T follicular helper cell (primary cell): Measurements from ENCODE around the gene LINGO3.
"Not testable (repeated sequence)": the region's sequence is repeated elsewhere in the genome, so short reads cannot be mapped to it uniquely, and the experiment has no call there.

ENCODE experiments used
- DNase-seq: peaks from one replicate; pipeline ENCODE4 v3.0.0-alpha.2; 2020; ENCODE audit warnings: low read depth

The LINGO3 gene

DNA sequence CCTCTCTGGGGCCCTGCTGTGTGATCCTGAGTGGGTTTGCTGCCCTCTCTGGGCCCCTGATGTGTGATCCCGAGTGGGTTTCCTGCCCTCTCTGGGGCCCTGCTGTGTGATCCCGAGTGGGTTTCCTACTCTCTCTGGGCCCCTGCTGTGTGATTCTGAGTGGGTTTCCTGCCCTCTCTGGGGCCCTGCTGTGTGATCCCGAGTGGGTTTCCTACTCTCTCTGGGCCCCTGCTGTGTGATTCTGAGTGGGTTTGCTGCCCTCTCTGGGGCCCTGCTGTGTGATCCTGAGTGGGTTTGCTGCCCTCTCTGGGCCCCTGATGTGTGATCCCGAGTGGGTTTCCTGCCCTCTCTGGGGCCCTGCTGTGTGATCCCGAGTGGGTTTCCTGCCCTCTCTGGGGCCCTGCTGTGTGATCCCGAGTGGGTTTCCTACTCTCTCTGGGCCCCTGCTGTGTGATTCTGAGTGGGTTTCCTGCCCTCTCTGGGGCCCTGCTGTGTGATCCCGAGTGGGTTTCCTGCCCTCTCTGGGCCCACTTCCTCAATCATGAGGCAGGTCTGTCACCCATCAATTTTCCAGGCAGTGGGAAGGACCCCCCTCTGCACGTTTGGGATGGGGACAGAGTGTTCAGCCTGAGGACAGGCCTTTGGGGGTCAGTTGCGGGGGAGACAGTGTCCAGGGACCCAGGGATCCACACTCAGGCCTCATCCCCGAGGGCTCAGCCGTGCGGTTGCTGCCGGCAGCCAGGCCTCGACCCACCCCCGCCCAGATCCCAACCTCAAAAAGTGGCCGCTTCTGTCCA lies 26.5 kb downstream of the LINGO3 start:
- DNase-seq = not testable (repeated sequence)

GRCh38 chr19:2280633-2281264 lies 27.2 kb downstream of the LINGO3 start:
- DNase-seq = no peak

- DNase-seq = no peak
Observed at GRCh38 chr19:2278459-2279158, 29.3 kb downstream of the LINGO3 start.

GRCh38 chr19:2277138-2277537 lies 30.8 kb downstream of the LINGO3 start:
- no peak for DNase-seq

- no peak for DNase-seq
Observed at GRCh38 chr19:2276429-2276986, 31.4 kb downstream of the LINGO3 start.

DNA sequence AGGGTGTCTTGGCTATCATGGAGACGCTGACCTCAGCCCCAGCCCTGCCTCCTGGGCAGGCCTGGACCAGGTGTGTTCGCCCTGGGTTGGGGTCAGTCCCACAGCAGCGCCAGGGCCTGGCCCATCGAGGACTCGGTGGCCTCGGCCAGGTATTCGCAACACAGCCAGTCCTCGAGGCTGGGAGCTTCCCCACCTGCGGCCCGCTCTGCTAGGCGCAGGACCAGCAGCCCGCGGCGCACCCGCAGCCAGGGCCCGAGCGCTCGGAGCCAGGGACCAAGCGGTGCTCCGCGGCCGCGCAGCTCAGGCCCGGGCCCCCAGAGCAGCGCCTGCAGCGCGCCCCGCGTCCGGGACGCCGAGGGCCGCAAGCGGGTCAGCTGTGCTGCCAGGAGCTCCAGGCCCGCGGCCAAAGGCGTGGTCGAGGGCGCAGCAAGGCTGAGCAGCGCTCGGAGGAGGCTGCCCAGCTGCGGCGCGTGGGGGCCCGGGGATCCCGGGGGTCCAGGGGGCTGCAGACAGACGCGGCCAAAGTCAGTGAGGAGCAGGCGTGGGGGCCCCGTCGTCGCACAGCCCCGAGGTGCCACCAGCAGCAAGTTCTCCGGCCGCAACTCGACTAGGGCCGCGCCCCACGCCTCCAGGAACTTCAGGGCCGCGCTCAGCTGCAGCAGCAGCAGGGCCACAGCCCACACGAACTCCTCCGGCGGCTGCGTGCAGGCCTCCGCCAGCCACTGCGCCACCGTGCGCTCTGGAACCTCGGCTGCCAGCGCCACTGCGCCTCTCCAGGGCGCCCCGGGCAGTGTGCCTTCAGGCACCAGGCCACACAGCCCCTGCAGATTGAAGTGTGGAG lies 32.1 kb downstream of the LINGO3 start:
- no peak for DNase-seq

- no peak for DNase-seq
Observed at GRCh38 chr19:2274931-2275535, 32.9 kb downstream of the LINGO3 start.

DNA sequence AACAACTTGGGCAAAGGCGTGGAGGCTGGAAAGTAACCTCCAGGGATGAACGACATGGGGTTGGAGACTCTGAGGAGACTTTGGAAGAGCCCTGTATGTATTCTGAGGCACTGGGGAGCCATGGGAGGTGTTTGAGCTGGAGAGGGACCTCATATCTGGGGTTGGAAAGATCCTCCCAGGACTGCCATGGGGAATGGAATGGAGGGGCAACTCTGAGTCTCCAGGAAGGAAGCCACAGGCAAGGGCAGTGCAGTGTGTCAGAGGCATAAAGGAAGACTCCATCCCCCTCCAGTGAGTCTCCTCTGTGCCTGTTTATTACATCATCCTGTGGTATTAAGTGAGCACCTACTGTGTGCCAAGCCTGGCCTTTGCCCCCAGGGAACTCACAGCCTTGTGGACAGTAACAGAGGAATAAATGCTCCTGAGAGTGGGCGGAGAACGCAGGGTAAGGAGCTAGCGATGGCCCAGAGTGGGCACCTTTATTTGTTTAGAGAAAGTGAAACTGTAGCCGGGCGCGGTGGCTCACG lies 33.7 kb downstream of the LINGO3 start:
- DNase-seq = no peak

DNA sequence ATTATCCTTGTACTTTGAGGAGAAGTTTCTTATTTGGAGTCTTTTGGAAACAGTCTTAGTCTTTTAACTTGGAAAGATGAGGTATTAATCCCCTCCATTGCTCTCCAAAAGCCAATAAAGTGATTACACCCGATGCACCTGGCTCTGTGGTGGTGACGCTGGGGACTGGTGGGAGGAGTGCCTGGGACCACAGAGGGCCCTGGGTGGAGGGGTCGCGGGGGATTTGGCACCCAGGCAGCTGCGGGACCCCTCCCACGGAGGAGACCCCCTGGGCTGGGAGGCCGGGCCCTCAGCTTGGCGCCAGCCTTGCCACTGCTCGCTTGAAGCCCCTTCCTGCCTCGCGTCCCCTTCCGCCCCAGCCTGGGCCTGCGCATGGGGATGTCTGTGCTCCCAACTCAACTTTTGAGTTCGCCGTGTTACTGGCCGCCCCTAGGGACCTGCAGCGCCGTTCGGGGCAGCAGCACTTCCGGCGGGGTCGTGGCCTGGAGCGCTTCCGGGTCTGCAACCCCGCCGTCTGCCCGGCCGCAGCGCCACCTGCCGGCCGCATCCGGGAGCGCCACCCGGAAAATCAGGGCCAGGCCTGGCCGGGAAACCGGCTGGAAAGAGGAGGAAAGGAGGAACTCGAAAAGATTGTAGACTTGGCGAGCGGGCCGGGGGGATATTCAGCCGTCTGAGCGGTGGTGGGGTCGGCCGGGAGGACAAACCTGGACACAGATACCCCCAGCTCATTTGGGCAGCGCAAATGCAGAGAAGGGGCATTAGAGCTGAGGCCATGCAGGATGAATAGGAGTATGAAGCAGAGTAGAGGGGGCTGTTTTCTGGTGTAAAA lies 34.4 kb downstream of the LINGO3 start:
- DNase-seq = peak; percentile 64

- DNase-seq = no peak
Observed at GRCh38 chr19:2271234-2272103, 36.5 kb downstream of the LINGO3 start.

- DNase-seq = peak; percentile 62
Observed at GRCh38 chr19:2270423-2271233, 37.3 kb downstream of the LINGO3 start.

DNA sequence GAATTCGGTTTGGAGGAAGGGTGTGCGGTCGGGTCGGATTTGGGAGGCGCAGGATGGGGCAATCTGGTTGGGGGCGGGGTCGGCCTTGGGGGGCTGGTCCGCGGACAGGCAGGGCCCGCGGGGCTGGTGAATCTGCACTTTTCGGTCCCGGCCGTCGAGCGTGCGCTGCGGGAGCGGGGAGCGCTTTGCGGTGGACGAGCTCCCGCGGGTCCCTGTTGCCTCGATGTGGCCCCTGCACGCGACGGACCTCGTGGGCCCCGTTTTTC lies 37.9 kb downstream of the LINGO3 start:
- DNase-seq = no peak

DNA sequence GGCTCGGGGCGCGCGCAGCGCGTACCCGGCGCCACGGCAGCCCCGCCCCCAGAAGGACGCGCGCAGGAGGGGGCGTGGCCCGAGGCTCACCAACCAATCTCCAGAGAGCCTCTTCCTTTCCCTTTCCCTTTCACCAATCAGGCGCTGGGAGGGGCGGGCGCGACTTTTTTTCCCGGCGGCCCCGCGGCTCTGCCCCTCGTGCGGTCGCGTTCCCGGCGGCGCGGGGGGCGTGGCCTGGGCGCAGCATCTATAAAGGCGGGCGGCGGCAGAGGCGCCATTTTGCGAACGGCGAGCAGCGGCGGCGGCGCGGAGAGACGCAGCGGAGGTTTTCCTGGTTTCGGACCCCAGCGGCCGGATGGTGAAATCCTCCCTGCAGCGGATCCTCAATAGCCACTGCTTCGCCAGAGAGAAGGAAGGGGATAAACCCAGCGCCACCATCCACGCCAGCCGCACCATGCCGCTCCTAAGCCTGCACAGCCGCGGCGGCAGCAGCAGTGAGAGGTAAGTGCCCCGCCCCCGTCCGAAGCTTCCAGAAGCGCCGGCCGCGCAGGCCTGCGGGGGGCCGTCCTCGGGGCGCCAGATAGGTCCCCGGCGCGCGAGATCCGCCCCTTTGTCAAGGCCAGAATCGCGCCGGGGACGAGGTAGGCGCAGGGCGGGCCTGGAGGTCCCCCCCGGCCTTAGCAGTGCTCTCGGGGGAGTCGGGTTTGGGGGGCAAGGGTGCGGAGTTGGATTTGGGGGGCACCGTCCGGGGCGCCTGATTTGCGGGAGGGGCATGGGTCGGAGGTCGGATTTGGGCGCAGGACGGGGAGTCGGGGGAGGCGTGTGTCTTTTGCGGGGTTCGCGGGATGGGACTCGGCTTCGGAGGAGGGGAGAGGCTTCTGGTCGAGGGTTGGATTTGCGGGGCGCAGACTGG lies 38.5 kb downstream of the LINGO3 start:
- DNase-seq = peak; percentile 99

DNA sequence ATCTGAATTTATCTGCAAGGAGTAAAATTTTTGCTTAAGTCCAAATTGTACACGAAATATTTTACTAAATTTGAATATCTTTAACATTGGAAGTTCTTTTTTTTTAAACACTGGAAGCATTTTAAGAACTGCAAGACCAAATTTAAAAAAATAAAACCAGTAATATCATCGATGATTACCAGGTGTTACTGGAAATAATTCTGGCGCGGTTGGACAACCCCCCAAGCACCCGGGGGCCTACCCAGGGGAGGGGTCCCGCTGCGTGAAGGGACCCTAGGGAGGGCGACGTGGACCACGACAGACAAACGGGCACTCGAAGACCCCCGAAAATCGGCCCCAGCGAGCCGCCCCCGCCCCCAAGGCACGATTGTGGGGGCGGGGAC lies 39.1 kb downstream of the LINGO3 start:
- no peak for DNase-seq

DNA sequence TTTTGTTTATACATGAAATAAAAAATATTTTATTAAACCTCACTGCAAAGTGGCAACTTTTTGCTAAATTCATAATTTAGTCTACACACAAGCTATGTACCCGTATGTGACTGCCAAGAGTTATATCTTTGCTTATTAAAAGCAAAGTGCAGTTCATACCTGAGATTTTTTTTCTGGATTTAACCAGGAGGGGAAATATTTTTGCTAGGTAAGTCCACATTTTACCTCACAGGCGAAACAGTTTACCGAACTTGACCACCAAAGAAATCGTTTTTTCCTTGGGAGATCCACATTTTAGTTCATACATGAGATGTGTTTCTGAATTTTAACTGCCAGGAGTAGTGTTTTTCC lies 39.5 kb downstream of the LINGO3 start:
- no peak for DNase-seq

- DNase-seq = no peak
Observed at GRCh38 chr19:2266183-2266993, 41.6 kb downstream of the LINGO3 start.
